Neural cell (in vitro differentiated cells): ENCODE data around the gene SPHK2. TPM values are rescaled to one million over a fixed set of nuclear protein-coding genes. Genes with fewer than 3 reads are reported as not detected.

Source experiments
- H2AFZ ChIP-seq: fragments of 200-600, 300-800 bp; sonication (generic), shearing (Covaris generic); 2 replicates; pipeline ENCODE4 v1.6.0; 2014; ENCODE audit warnings: low read depth, mild to moderate bottlenecking, antibody characterized with exemption, low read length, moderate library complexity
- H3F3A ChIP-seq: fragments of 200-600 bp; shearing (Covaris generic); 2 replicates; pipeline ENCODE4 v1.6.1; 2016; ENCODE audit warnings: mild to moderate bottlenecking, moderate library complexity, mixed read lengths, antibody characterized with exemption, low read length; ENCODE audit not compliant: insufficient read depth, poor library complexity, severe bottlenecking
- H3K27ac ChIP-seq: fragments of 200-600, 300-800 bp; sonication (generic), shearing (Covaris generic); 2 replicates; pipeline ENCODE4 v1.5.1; 2014; ENCODE audit warnings: mild to moderate bottlenecking, low read length, moderate library complexity
- H3K27me3 ChIP-seq: fragments of 300-800, 200-600 bp; sonication (generic), shearing (Covaris generic); 2 replicates; pipeline ENCODE4 v1.6.0; 2014; ENCODE audit warnings: mild to moderate bottlenecking, low read depth, low read length, moderate library complexity; ENCODE audit not compliant: insufficient read depth
- H3K36me3 ChIP-seq: fragments of 300-800, 200-600 bp; sonication (generic), shearing (Covaris generic); 2 replicates; pipeline ENCODE4 v1.5.1; 2014; ENCODE audit warnings: mild to moderate bottlenecking, antibody characterized with exemption, low read length, moderate library complexity; ENCODE audit not compliant: insufficient read depth
- H3K4me2 ChIP-seq: fragments of 300-800, 200-600 bp; sonication (generic), shearing (Covaris generic); 2 replicates; pipeline ENCODE4 v1.6.0; 2014; ENCODE audit warnings: mild to moderate bottlenecking, low read length
- H3K4me3 ChIP-seq: fragments of 300-800, 200-600 bp; sonication (generic), shearing (Covaris generic); 2 replicates; pipeline ENCODE4 v1.5.1; 2014; ENCODE audit warnings: mild to moderate bottlenecking, low read length, moderate library complexity
- H3K79me2 ChIP-seq: fragments of 200-600 bp; shearing (Covaris generic); replicated peaks from 2 replicates; pipeline ENCODE4 v1.6.0; 2014; ENCODE audit warnings: mild to moderate bottlenecking, low read length, moderate library complexity; ENCODE audit not compliant: insufficient read depth
- H3K9ac ChIP-seq: fragments of 300-800, 200-600 bp; sonication (generic), shearing (Covaris generic); 2 replicates; pipeline ENCODE4 v1.6.1; 2016; ENCODE audit warnings: mild to moderate bottlenecking, low read length, mixed read lengths
- H3K9me2 ChIP-seq: fragments of 200-600 bp; shearing (Covaris generic); 2 replicates; pipeline ENCODE4 v1.6.1; 2016; ENCODE audit warnings: mild to moderate bottlenecking, low read length, mixed read lengths; ENCODE audit not compliant: insufficient read depth
- H3K9me3 ChIP-seq: fragments of 200-600, 300-800 bp; sonication (generic), shearing (Covaris generic); 2 replicates; pipeline ENCODE4 v1.6.1; 2016; ENCODE audit warnings: mild to moderate bottlenecking, mixed run types, low read length, moderate library complexity, mixed read lengths
- H4K20me1 ChIP-seq: fragments of 200-600 bp; shearing (Covaris generic); 2 replicates; pipeline ENCODE4 v1.6.1; 2016; ENCODE audit warnings: mild to moderate bottlenecking, mixed run types; ENCODE audit not compliant: insufficient read depth
- CTCF ChIP-seq: fragments of 450-650 bp; IDR thresholded peaks from 2 replicates; pipeline ENCODE4 v1.5.1; 2014; ENCODE audit warnings: antibody characterized with exemption, mild to moderate bottlenecking, moderate library complexity; ENCODE audit not compliant: poor library complexity, severe bottlenecking
- EP300 ChIP-seq: fragments of 450-650 bp; conservative IDR thresholded peaks from 2 replicates; pipeline ENCODE4 v1.6.1; 2014; ENCODE audit warnings: antibody characterized with exemption, mild to moderate bottlenecking, moderate library complexity; ENCODE audit not compliant: poor library complexity, severe bottlenecking
- EZH2 ChIP-seq: fragments of 200-600, 300-800 bp; shearing (Covaris generic), sonication (generic); IDR thresholded peaks from 2 replicates; pipeline ENCODE4 v1.6.1; 2014; ENCODE audit warnings: antibody characterized with exemption, low read length, borderline replicate concordance, mild to moderate bottlenecking; ENCODE audit not compliant: insufficient read depth, poor library complexity, severe bottlenecking
- MXI1 ChIP-seq: fragments of 450-650 bp; conservative IDR thresholded peaks from 2 replicates; pipeline ENCODE4 v1.6.1; 2014; ENCODE audit warnings: antibody characterized with exemption, mild to moderate bottlenecking; ENCODE audit not compliant: poor library complexity, severe bottlenecking
- POLR2AphosphoS5 ChIP-seq: IDR thresholded peaks from 2 replicates; pipeline ENCODE4 v1.6.1; 2012
- RAD21 ChIP-seq: fragments of 450-650 bp; conservative IDR thresholded peaks from 2 replicates; pipeline ENCODE4 v1.6.1; 2014; ENCODE audit warnings: antibody characterized with exemption, mild to moderate bottlenecking, moderate library complexity
- REST ChIP-seq: IDR thresholded peaks from 2 replicates; pipeline ENCODE4 v1.6.1; 2012; ENCODE audit warnings: borderline replicate concordance
- SMC3 ChIP-seq: fragments of 450-650 bp; conservative IDR thresholded peaks from 2 replicates; pipeline ENCODE4 v1.6.1; 2014; ENCODE audit warnings: antibody characterized with exemption, mild to moderate bottlenecking, moderate library complexity; ENCODE audit not compliant: poor library complexity
- TAF1 ChIP-seq: IDR thresholded peaks from 2 replicates; pipeline ENCODE4 v1.6.1; 2012; ENCODE audit warnings: low read depth
- polyA plus RNA-seq: library from polyadenylated mRNA; depleted of rRNA; stranded (reverse); fragments of >200 nt; gene quantifications from 2 replicates; pipeline ENCODE4 v1.2.3, GENCODE V29; 2014

The SPHK2 gene
- polyA plus RNA-seq, 1 donor from 2014 or later = 22.6 TPM

GRCh38 chr19:48671446-48671995 is 52.2 kb downstream of the SPHK2 start:
- no peaks in the 10 kb centered on the region for H3F3A ChIP-seq
- H3K36me3 ChIP-seq = no peaks in the 10 kb centered on the region
- H3K27ac ChIP-seq = no peak overlapping the region
- H3K9me3 ChIP-seq = no peaks in the 10 kb centered on the region
- no peaks in the 10 kb centered on the region for H4K20me1 ChIP-seq
- H2AFZ ChIP-seq = no peak overlapping the region
- no peaks in the 10 kb centered on the region for H3K27me3 ChIP-seq
- H3K9ac ChIP-seq = no peak overlapping the region
- no peak overlapping the region for H3K4me3 ChIP-seq
- H3K9me2 ChIP-seq = no peaks in the 10 kb centered on the region
- no peak overlapping the region for H3K4me2 ChIP-seq
- no peak for TF ChIP-seq EP300
- TF ChIP-seq RAD21 = no peak
- no peak for TF ChIP-seq SMC3
- no peaks in the 10 kb centered on the region for H3K79me2 ChIP-seq

- no peaks in the 10 kb centered on the region for H3K27me3 ChIP-seq
- H3K79me2 ChIP-seq = no peaks in the 10 kb centered on the region
- TF ChIP-seq REST = no peak
- no peaks in the 10 kb centered on the region for H3K9me3 ChIP-seq
- H4K20me1 ChIP-seq = no peaks in the 10 kb centered on the region
- H3K9ac ChIP-seq = no peak within 1 kb of the TSS
- no peaks in the 10 kb centered on the region for H3K36me3 ChIP-seq
- no peaks in the 10 kb centered on the region for H3K9me2 ChIP-seq
- no peak within 1 kb of the TSS for H3K4me3 ChIP-seq
- no peak within 1 kb of the TSS for H3K4me2 ChIP-seq
- no peaks in the 10 kb centered on the region for H3F3A ChIP-seq
- H2AFZ ChIP-seq = no peak within 1 kb of the TSS
- no peak within 1 kb of the TSS for H3K27ac ChIP-seq
Observed at GRCh38 chr19:48672994-48673393, 53.7 kb downstream of the SPHK2 start, which contains the start of gene NTN5. Gene NTN5, minus strand, starts transcription at chr19:48673017. Its CDS starts 2,031 bp downstream, at chr19:48670986.

GRCh38 chr19:48673436-48674100 is 54.3 kb downstream of the SPHK2 start:
- Histone ChIP-seq H3K27ac (no peak overlapping the region), H3K4me2 (no peak overlapping the region), H3K9ac (no peak overlapping the region), H3K4me3 (no peak overlapping the region), H3K36me3 (no peaks in the 10 kb centered on the region), H3K9me3 (no peaks in the 10 kb centered on the region), H3F3A (no peaks in the 10 kb centered on the region), H2AFZ (no peak overlapping the region), H3K27me3 (no peaks in the 10 kb centered on the region), H4K20me1 (no peaks in the 10 kb centered on the region), H3K79me2 (no peaks in the 10 kb centered on the region), H3K9me2 (no peaks in the 10 kb centered on the region)
- TF ChIP-seq TAF1 (no peak), EZH2 (no peak), EP300 (no peak), RAD21 (no peak), REST (no peak), CTCF (no peak), SMC3 (no peak), POLR2AphosphoS5 (no peak), MXI1 (no peak)
